Upper lobe of right lung (tissue), 1 donor: ENCODE data around the gene ADAMTS9. TPM values are rescaled to one million over a fixed set of nuclear protein-coding genes. Genes with fewer than 3 reads are reported as not detected.

Experiments
- ATAC-seq: fragments of 200-7000 bp; cut with Tn5 transposase; one replicate; pipeline ENCODE4 v1.9.1; 2020; ENCODE audit warnings: mild to moderate bottlenecking, moderate library complexity
- DNase-seq: peaks from one replicate; pipeline ENCODE4 v3.0.0-alpha.2; 2020
- H3K27ac ChIP-seq: fragments of 200-600 bp; one replicate; pipeline ENCODE4 v1.8.0; 2022
- H3K27me3 ChIP-seq: fragments of 200-600 bp; one replicate; pipeline ENCODE4 v1.8.0; 2022; ENCODE audit warnings: mild to moderate bottlenecking
- H3K36me3 ChIP-seq: fragments of 200-600 bp; one replicate; pipeline ENCODE4 v1.8.0; 2022
- H3K4me1 ChIP-seq: fragments of 200-600 bp; one replicate; pipeline ENCODE4 v1.8.0; 2022
- H3K4me3 ChIP-seq: fragments of 200-600 bp; one replicate; pipeline ENCODE4 v1.8.0; 2022; ENCODE audit warnings: mild to moderate bottlenecking
- H3K9me3 ChIP-seq: fragments of 200-600 bp; one replicate; pipeline ENCODE4 v1.8.0; 2022
- intact Hi-C: fragments of 100-400 bp; cut with DNase I; formaldehyde crosslinking; loops from one replicate; pipeline ENCODE4 v1.11.0; 2022
- total RNA-seq: library from RNA; stranded (reverse); fragmentation: NEBNext Ultra II Directional; extraction: Animal tissue kit (Norgen Biotek cat#: 25700); gene quantifications from one replicate; pipeline ENCODE4 v1.2.1, GENCODE V29; 2021
- TF ChIP-seq, protein P1 (sequence below): fragments of 200-600 bp; IDR thresholded peaks from one replicate; pipeline ENCODE4 v1.8.0; 2022; ENCODE audit warnings: antibody characterized with exemption
- donor health status: DM: no; HTN: yes; CAD: no; lungs with severe emphysema.

ADAMTS9 gene
- total RNA-seq, 1 donor from 2014 or later: 30.1 TPM

DNA sequence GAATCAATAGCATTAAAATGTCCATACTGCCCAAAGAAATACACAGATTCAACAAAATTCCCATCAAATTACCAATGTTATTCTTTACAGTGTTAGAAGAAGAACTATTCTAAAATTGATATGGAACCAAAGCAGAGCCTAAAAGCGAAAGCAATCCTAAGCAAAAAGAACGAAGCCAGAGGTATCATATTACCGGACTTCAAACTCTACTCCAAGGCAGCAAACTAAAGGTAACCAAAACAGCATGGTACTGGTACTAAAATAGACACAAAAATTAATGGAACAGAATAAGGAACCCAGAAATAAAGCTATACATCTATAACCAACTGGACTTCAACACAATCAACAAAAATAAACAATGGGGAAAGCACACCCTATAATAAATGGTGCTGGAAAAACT, 167.5 kb downstream of the ADAMTS9 start:
- no peaks in the 10 kb centered on the region for H3K4me1 ChIP-seq
- H3K27ac ChIP-seq: no peak overlapping the region
- H3K9me3 ChIP-seq: no peaks in the 10 kb centered on the region
- no peak overlapping the region for H3K4me3 ChIP-seq
- intact Hi-C loops: no loop called here
- peaks cover 6% of the 10 kb centered on the region for H3K36me3 ChIP-seq
- TF ChIP-seq, protein P1, sequence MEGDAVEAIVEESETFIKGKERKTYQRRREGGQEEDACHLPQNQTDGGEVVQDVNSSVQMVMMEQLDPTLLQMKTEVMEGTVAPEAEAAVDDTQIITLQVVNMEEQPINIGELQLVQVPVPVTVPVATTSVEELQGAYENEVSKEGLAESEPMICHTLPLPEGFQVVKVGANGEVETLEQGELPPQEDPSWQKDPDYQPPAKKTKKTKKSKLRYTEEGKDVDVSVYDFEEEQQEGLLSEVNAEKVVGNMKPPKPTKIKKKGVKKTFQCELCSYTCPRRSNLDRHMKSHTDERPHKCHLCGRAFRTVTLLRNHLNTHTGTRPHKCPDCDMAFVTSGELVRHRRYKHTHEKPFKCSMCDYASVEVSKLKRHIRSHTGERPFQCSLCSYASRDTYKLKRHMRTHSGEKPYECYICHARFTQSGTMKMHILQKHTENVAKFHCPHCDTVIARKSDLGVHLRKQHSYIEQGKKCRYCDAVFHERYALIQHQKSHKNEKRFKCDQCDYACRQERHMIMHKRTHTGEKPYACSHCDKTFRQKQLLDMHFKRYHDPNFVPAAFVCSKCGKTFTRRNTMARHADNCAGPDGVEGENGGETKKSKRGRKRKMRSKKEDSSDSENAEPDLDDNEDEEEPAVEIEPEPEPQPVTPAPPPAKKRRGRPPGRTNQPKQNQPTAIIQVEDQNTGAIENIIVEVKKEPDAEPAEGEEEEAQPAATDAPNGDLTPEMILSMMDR: no peak
- no peak for ATAC-seq
- DNase-seq: no peak
- H3K27me3 ChIP-seq: no peaks in the 10 kb centered on the region

GRCh38 chr3:64518950-64519349, 168.8 kb downstream of the ADAMTS9 start:
- no peak for ATAC-seq
- no peaks in the 10 kb centered on the region for H3K27me3 ChIP-seq

DNA sequence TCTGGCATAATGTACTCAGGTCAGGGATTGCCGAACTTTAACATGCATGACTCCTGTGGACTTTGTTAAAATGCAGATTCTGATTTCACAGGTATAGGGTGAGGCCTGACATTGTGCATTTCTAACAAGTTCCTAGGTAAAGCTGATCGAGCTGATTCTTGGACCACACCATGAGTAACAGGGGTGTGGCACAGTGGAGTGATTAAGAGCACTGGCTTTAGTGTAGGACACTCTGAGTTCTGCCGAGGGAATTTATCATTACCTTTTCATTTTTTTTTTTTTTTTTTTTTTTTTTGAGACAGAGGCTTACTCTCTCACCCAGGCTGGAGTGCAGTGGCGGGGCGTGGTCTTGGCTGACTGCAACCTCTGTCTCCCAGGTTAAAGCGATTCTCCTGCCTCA, 169.3 kb downstream of the ADAMTS9 start:
- TF ChIP-seq, protein P1: no peak
- intact Hi-C loops: no loop called here
- Histone ChIP-seq H3K9me3 (no peaks in the 10 kb centered on the region), H3K27ac (no peak overlapping the region), H3K27me3 (no peaks in the 10 kb centered on the region), H3K4me1 (no peaks in the 10 kb centered on the region), H3K4me3 (no peak overlapping the region), H3K36me3 (no peaks in the 10 kb centered on the region)
- ATAC-seq (no peak), DNase-seq (no peak)

More at GRCh38 chr3:64518950-64519349, 168.8 kb downstream of the ADAMTS9 start:
- TF ChIP-seq, protein P1: no peak
- Histone ChIP-seq H3K4me1 (no peaks in the 10 kb centered on the region), H3K9me3 (no peaks in the 10 kb centered on the region), H3K36me3 (no peaks in the 10 kb centered on the region), H3K27ac (no peak overlapping the region), H3K4me3 (no peak overlapping the region)
- DNase-seq: no peak
- intact Hi-C loops: no loop called here

GRCh38 chr3:64514889-64515288, 172.9 kb downstream of the ADAMTS9 start:
- Histone ChIP-seq H3K36me3 (no peaks in the 10 kb centered on the region), H3K4me1 (no peaks in the 10 kb centered on the region), H3K27ac (no peak overlapping the region), H3K4me3 (no peak overlapping the region), H3K27me3 (no peaks in the 10 kb centered on the region), H3K9me3 (no peaks in the 10 kb centered on the region)
- DNase-seq (no peak), ATAC-seq (no peak)
- TF ChIP-seq, protein P1: no peak
- intact Hi-C loops: no loop called here

DNA sequence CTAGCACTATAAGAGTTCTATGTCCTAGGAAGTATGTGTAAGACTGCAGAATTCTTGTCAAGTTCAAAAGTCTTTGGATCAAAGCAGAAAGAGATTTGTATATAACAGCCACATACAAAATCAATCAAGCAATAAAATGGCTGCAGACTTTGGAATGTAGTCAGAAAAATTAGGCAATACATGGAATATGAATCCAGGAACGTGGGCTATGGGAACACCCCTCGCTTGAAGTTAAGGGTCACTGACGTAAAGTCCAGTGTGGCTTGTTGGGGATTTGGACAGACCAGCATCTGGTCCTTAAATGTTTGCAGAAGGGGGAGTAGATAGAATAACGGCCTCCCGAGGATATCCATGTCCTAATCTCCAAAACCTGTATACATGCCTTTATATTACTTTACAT, 178.6 kb downstream of the ADAMTS9 start:
- Histone ChIP-seq H3K27me3 (no peaks in the 10 kb centered on the region), H3K9me3 (no peaks in the 10 kb centered on the region), H3K27ac (no peak overlapping the region), H3K36me3 (no peaks in the 10 kb centered on the region), H3K4me1 (peaks cover 7% of the 10 kb centered on the region), H3K4me3 (no peak overlapping the region)
- ATAC-seq (no peak), DNase-seq (no peak)
- TF ChIP-seq, protein P1: no peak
- intact Hi-C loops: no loop called here

- no peaks in the 10 kb centered on the region for H3K36me3 ChIP-seq
- TF ChIP-seq, protein P1: no peak
- H3K4me1 ChIP-seq: peaks cover 7% of the 10 kb centered on the region
- intact Hi-C loops: no loop called here
- H3K4me3 ChIP-seq: no peak overlapping the region
- DNase-seq (no peak), ATAC-seq (no peak)
- H3K27ac ChIP-seq: no peak overlapping the region
- H3K9me3 ChIP-seq: no peaks in the 10 kb centered on the region
- H3K27me3 ChIP-seq: no peaks in the 10 kb centered on the region
Measured at GRCh38 chr3:64508140-64508539, 179.7 kb downstream of the ADAMTS9 start.
